ENCODE data around the gene ZNF335.

GRCh38 chr20:45993197-45993951 lies 21.4 kb upstream of the ZNF335 start:
- TF ChIP-seq GATA2 (IDR thresholded peaks at IDR 0.05; ENCODE audit: low read depth, low read length), result no peak
- TF ChIP-seq GATA3 (IDR thresholded peaks at IDR 0.05; ENCODE audit: low read depth, low read length), result no peak

Measured in SH-SY5Y (cell line).